Measurements from ENCODE around the gene C4BPA. TPM values are rescaled to one million over a fixed set of nuclear protein-coding genes. Genes with fewer than 3 reads are reported as not detected.

The C4BPA gene
- total and polyA plus RNA-seq, 4 donors = 49.5 to 1,527 (median 1,194) TPM

- Histone ChIP-seq H3K9ac (ENCODE audit: low read depth in 1 of 2, low read length in 2 of 2) (no peak overlapping the region), H3K36me3 (ENCODE audit: control insufficient read depth in 4 of 4, insufficient read depth in 3 of 4, low read depth in 1 of 4, low read length in 3 of 4) (peaks cover 0 to 36% (median 29%) of the 10 kb centered on the region in 4 donors), H3K4me3 (ENCODE audit: low read depth in 1 of 3, low read length in 3 of 3) (no peak overlapping the region), H3K9me3 (ENCODE audit: control insufficient read depth in 4 of 4, low read length in 3 of 4) (no peaks in the 10 kb centered on the region), H3K27me3 (ENCODE audit: control insufficient read depth in 4 of 4, insufficient read depth in 4 of 4, low read length in 3 of 4) (no peaks in the 10 kb centered on the region), H3K27ac (ENCODE audit: low read depth in 1 of 2, low read length in 2 of 2) (no peak overlapping the region), H3K4me1 (ENCODE audit: control insufficient read depth in 4 of 4, insufficient read depth in 4 of 4, low read length in 3 of 4) (no peaks in the 10 kb centered on the region)
- TF ChIP-seq RAD21 (IDR thresholded peaks at IDR 0.05) (no peak), YY1 (IDR thresholded peaks at IDR 0.05) (no peak), RXRA (IDR thresholded peaks at IDR 0.05) (no peak), NR2F2 (IDR thresholded peaks at IDR 0.05) (no peak), JUND (IDR thresholded peaks at IDR 0.05) (no peak), FOXA2 (IDR thresholded peaks at IDR 0.05) (no peak), EGR1 (IDR thresholded peaks at IDR 0.05; ENCODE audit: low read depth in 2 of 2) (no peak), FOXA1 (IDR thresholded peaks at IDR 0.05) (no peak), TAF1 (conservative IDR thresholded peaks at IDR 0.05) (no peak)
- TF ChIP-seq, protein P1, sequence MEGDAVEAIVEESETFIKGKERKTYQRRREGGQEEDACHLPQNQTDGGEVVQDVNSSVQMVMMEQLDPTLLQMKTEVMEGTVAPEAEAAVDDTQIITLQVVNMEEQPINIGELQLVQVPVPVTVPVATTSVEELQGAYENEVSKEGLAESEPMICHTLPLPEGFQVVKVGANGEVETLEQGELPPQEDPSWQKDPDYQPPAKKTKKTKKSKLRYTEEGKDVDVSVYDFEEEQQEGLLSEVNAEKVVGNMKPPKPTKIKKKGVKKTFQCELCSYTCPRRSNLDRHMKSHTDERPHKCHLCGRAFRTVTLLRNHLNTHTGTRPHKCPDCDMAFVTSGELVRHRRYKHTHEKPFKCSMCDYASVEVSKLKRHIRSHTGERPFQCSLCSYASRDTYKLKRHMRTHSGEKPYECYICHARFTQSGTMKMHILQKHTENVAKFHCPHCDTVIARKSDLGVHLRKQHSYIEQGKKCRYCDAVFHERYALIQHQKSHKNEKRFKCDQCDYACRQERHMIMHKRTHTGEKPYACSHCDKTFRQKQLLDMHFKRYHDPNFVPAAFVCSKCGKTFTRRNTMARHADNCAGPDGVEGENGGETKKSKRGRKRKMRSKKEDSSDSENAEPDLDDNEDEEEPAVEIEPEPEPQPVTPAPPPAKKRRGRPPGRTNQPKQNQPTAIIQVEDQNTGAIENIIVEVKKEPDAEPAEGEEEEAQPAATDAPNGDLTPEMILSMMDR (IDR thresholded peaks at IDR 0.05; ENCODE audit: low read depth, low read length, missing input control) = no peak
- TF ChIP-seq, protein P2, sequence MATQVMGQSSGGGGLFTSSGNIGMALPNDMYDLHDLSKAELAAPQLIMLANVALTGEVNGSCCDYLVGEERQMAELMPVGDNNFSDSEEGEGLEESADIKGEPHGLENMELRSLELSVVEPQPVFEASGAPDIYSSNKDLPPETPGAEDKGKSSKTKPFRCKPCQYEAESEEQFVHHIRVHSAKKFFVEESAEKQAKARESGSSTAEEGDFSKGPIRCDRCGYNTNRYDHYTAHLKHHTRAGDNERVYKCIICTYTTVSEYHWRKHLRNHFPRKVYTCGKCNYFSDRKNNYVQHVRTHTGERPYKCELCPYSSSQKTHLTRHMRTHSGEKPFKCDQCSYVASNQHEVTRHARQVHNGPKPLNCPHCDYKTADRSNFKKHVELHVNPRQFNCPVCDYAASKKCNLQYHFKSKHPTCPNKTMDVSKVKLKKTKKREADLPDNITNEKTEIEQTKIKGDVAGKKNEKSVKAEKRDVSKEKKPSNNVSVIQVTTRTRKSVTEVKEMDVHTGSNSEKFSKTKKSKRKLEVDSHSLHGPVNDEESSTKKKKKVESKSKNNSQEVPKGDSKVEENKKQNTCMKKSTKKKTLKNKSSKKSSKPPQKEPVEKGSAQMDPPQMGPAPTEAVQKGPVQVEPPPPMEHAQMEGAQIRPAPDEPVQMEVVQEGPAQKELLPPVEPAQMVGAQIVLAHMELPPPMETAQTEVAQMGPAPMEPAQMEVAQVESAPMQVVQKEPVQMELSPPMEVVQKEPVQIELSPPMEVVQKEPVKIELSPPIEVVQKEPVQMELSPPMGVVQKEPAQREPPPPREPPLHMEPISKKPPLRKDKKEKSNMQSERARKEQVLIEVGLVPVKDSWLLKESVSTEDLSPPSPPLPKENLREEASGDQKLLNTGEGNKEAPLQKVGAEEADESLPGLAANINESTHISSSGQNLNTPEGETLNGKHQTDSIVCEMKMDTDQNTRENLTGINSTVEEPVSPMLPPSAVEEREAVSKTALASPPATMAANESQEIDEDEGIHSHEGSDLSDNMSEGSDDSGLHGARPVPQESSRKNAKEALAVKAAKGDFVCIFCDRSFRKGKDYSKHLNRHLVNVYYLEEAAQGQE (IDR thresholded peaks at IDR 0.05) = no peak
- TF ChIP-seq, protein P3, sequence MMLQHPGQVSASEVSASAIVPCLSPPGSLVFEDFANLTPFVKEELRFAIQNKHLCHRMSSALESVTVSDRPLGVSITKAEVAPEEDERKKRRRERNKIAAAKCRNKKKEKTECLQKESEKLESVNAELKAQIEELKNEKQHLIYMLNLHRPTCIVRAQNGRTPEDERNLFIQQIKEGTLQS (IDR thresholded peaks at IDR 0.05) = no peak
- DNase-seq (ENCODE audit: low spot score) = no peak
- whole genome bisulfite sequencing = 76% methylated on average over 5 of the region's 5 CpGs
These were observed 41.5 kb downstream of the C4BPA start for GRCh38 chr1:207145401-207146058.

DNA sequence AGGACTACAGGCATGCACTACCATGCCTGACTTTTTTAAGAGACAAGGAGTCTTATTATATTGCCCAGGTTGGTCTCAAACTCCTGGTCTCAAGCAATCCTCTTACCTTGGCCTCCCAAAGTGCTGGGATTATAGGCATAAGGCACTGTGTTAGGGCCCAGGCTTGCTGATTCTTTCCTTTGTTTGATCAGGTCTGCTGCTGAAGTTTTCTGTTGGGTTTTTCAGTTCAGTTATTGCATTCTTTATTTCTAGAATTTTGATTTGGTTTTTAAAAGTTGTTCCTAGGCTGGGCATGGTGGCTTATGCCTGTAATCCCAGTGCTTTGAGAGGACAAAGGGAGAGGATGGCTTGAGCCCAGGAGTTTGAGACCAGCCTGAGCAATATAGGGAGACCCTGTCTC lies 47.9 kb downstream of the C4BPA start:
- no peaks in the 10 kb centered on the region for H3K36me3 ChIP-seq (ENCODE audit: control insufficient read depth in 4 of 4, insufficient read depth in 3 of 4, low read depth in 1 of 4, low read length in 3 of 4)
- no peak overlapping the region for H3K9ac ChIP-seq (ENCODE audit: low read depth in 1 of 2, low read length in 2 of 2)
- no peaks in the 10 kb centered on the region for H3K27me3 ChIP-seq (ENCODE audit: control insufficient read depth in 4 of 4, insufficient read depth in 4 of 4, low read length in 3 of 4)
- TF ChIP-seq, protein P1 (IDR thresholded peaks at IDR 0.05; ENCODE audit: low read depth, low read length, missing input control) = no peak
- TF ChIP-seq EGR1 (IDR thresholded peaks at IDR 0.05; ENCODE audit: low read depth in 2 of 2) (no peak), RXRA (IDR thresholded peaks at IDR 0.05) (no peak), YY1 (IDR thresholded peaks at IDR 0.05) (no peak), MAX (IDR thresholded peaks at IDR 0.05) (no peak), FOXA2 (IDR thresholded peaks at IDR 0.05) (no peak), HNF4A (conservative IDR thresholded peaks at IDR 0.05) (no peak), HNF4G (IDR thresholded peaks at IDR 0.05) (no peak), RAD21 (IDR thresholded peaks at IDR 0.05) (no peak), TAF1 (conservative IDR thresholded peaks at IDR 0.05) (no peak), NR2F2 (IDR thresholded peaks at IDR 0.05) (no peak), ZBTB33 (IDR thresholded peaks at IDR 0.05) (no peak)
- TF ChIP-seq, protein P2 (IDR thresholded peaks at IDR 0.05) = no peak
- TF ChIP-seq, protein P3 (IDR thresholded peaks at IDR 0.05) = no peak

More for the DNA sequence above, 47.9 kb downstream of the C4BPA start:
- no peak for DNase-seq (ENCODE audit: low spot score)
- H3K4me1 ChIP-seq (ENCODE audit: control insufficient read depth in 4 of 4, insufficient read depth in 4 of 4, low read length in 3 of 4) = no peaks in the 10 kb centered on the region
- no peak overlapping the region for H3K27ac ChIP-seq (ENCODE audit: low read depth in 1 of 2, low read length in 2 of 2)
- no peaks in the 10 kb centered on the region for H3K9me3 ChIP-seq (ENCODE audit: control insufficient read depth in 4 of 4, low read length in 3 of 4)
- no peak overlapping the region for H3K4me3 ChIP-seq (ENCODE audit: low read depth in 1 of 3, low read length in 3 of 3)

Data from liver (tissue), 9 donors.